Cardiac septum (tissue), 1 donor: Measurements from ENCODE around the gene C2. TPM values are rescaled to one million over a fixed set of nuclear protein-coding genes. Genes with fewer than 3 reads are reported as not detected.
"Not testable (repeated sequence)": the region's sequence is repeated elsewhere in the genome, so short reads cannot be mapped to it uniquely, and the experiment has no call there.

Source experiments
- DNase-seq: peaks from one replicate; pipeline ENCODE4 v3.0.0-alpha.2; 2020; ENCODE audit warnings: low spot score
- intact Hi-C: fragments of 100-400 bp; cut with DNase I; formaldehyde crosslinking; loops from one replicate; pipeline ENCODE4 v1.14.0; 2022
- total RNA-seq: library from RNA; stranded (reverse); fragmentation: NEBNext Ultra II Directional; extraction: Animal tissue kit (Norgen Biotek cat#: 25700); gene quantifications from one replicate; pipeline ENCODE4 v1.2.1, GENCODE V29; 2021
- donor health status: DM: no; HTN: no; CAD: no.

Gene C2
- total RNA-seq, 1 donor from 2014 or later, result 5.1 TPM

DNA sequence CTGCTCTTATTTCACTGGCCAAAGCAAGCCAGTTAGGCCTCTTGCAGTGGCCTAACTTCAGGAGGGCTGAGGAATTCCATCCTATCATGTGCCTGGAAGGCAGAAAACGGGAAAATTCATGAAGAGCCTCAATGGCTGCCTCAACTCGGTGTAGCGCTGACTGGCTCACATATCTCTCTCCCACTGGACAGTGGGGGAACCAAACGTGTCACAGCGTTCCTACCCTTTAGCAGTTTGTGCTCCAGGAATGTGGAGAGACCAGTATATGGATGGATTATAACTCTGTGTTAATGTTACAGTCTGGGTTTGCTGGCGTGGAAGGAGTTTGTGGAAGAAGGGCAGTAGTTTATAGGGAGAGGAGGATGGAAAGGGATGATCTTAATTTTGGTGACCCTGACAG lies 11.8 kb upstream of the C2 start:
- DNase-seq, result no peak
- intact Hi-C loops, result no loop called here

DNA sequence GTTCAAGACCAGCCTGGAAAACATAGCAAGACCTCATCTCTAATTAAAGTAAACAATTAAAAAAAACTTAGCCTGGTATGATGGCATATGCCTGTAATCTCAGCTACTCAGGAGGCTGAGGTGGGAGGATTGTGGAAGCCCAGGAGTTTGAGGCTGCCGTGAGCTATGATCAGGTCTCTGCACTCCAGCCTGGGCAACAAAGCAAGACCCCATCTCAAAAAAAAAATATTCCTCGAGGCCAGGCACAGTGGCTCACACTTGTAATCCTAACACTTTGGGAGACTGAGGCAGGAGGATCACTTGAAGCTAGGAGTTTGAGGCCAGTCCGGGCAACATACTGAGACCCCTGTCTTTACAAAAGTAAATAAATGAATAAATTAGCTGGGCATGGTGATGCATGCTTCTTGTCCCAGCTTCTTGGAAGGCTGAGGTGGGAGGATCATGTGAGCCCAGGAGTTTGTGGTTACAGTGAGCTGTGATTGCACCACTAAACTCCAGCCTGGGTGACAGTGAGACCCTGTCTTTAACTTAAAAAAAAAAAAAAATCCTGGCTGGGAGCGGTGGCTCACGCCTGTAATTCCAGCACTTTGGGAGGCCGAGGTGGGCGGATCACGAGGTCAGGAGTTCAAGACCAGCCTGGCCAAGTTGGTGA lies 9.3 kb upstream of the C2 start:
- DNase-seq, result no peak
- intact Hi-C loops, result no loop called here

DNA sequence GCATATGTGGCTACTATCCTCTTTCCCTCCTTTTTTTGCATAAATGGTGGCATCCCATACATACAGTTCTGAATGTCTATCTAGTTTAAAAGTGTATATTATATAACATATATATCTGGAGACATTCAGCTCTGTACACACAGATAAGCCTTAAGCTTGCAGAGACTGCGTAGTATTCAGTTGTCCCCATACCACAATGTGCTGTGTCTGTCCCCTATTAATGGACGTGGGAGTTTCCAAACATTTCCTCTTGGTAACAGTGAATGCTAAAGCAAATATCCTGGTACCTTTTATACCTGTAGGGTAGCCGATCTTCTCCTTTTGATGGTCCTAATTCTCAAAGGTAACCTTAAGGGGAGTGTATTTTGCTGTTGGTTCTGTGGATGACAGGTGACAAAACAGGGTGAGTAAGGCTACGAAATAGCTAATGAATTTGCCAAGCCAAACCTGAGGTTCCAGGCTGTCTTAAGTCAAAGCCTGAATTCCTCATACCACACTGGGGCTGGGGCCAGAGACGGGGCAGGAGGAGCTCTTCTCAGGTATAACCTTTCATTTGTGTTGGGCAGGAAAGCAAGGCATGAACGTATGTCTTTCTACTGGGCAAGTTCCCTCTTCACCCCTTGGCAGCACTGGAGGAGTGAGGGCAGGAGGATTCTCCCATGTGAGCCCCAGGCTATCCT lies 7.8 kb upstream of the C2 start:
- intact Hi-C loops, result no loop called here

GRCh38 chr6:31920811-31921210 lies 6.7 kb upstream of the C2 start:
- intact Hi-C loops, result no loop called here
- DNase-seq, result no peak

More for the DNA sequence above, 7.8 kb upstream of the C2 start:
- DNase-seq, result no peak

DNA sequence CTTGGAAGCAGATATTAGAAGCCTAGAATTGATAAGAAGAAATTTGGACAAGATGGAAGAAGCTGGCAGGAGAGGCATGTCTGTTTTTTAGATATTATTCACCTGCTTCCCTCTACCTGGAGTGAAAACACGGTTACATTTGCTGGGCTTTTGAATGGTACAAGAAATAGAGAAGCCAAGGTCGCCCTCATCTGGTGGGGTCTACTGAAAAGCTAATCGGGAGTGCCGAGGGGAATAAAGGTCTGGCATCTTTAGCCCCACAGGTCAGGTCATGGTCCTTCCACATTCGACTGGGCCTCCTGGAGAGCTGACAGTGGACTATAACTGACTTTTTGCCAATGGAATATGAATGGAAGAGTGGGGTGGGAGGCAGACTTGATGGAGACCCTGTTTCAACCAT lies 4.6 kb upstream of the C2 start:
- intact Hi-C loops, result no loop called here
- DNase-seq, result no peak

DNA sequence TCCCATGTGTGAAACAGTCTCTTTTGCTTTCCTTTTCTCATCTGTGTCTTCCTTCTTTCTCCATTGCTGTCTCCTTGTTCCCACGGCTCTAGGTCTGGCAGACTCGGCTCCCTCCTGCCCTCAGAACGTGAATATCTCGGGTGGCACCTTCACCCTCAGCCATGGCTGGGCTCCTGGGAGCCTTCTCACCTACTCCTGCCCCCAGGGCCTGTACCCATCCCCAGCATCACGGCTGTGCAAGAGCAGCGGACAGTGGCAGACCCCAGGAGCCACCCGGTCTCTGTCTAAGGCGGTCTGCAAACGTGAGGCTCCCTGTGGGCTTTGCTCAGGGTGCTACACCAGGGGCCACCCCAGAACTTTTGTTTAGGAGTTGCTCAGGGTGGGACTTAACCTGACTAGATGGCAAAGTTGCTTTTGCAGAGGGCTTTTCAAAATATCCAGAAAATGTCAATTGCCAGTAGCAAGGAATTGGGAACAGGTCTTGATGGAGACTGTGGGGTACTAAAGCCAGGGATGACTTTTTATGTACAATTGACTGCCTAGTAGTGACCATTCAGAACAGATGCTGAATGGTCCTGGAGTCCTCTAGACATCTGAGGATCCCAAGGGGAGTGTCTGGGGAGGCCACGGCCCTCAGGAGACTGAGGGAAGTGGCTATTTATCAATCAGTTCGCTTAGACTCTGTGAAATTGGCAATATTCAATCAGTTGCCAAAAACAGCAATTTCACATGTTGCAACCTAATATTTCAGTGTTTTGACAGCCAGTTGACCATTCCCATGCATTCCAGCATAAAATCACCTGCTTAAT lies 550 bp downstream of the C2 start:
- no peak for DNase-seq

GRCh38 chr6:31928672-31928939 lies 1.1 kb downstream of the C2 start:
- intact Hi-C loops, result no loop called here
- DNase-seq, result no peak

More for the DNA sequence above, 550 bp downstream of the C2 start:
- intact Hi-C loops, result no loop called here

DNA sequence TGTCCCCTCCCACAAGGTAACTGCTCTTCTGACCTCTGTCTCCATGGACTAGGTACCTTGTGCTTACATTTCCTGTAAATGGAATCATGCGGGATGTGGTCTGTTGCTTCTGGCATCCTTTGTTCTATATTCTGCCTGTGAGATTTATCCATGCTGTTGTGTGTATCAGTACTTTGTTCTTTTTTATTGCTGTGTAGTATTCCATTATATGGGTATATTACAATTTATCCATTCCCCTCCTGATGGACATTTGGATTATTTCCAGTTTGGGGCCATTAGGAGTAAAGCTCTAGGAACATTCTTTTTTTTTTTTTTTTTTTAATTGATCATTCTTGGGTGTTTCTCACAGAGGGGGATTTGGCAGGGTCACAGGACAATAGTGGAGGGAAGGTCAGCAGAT lies 3.4 kb downstream of the C2 start:
- no peak for DNase-seq
- intact Hi-C loops, result no loop called here

DNA sequence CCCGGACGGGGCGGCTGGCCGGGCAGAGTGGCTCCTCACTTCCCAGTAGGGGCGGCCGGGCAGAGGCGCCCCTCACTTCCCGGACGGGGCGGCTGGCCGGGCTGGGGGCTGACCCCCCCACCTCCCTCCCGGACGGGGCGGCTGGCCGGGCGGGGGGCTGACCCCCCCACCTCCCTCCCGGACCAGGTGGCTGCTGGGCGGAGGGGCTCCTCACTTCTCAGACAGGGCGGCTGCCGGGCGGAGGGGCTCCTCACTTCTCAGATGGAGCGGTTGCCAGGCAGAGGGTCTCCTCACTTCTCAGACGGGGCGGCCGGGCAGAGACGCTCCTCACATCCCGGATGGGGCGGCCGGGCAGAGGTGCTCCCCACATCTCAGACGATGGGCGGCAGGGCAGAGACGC lies 4.6 kb downstream of the C2 start:
- DNase-seq, intact Hi-C loops: not testable (repeated sequence)

DNA sequence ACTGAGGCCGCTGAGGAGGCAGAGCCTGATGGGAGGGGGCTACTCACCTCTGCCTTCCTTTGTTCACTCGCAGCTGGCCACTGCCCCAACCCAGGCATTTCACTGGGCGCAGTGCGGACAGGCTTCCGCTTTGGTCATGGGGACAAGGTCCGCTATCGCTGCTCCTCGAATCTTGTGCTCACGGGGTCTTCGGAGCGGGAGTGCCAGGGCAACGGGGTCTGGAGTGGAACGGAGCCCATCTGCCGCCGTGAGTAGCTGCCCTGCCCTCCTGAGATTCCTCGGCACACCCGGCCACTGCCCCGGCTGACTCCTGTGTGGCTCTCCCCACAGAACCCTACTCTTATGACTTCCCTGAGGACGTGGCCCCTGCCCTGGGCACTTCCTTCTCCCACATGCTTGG lies 6.0 kb downstream of the C2 start:
- no peak for DNase-seq
- intact Hi-C loops, result no loop called here

DNA sequence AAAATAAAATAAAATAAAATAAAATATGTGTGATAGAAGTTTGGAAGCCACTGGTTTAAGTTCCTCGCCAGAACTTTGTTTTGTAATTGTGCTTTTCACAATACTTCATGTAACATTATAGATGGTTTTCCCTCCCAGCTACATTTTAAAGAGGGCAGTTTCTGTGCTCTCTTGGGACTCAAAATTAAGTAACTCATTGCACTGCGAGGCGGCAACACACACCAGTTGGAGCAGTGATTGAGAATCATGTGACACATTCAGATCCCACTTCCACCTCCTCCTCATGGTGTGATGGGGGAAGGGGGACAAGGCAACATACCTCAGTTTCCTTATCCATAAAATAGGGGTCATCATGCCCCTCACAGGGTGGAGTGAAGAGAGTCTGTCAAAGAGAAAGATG lies 7.5 kb downstream of the C2 start:
- no peak for DNase-seq
- intact Hi-C loops, result no loop called here

DNA sequence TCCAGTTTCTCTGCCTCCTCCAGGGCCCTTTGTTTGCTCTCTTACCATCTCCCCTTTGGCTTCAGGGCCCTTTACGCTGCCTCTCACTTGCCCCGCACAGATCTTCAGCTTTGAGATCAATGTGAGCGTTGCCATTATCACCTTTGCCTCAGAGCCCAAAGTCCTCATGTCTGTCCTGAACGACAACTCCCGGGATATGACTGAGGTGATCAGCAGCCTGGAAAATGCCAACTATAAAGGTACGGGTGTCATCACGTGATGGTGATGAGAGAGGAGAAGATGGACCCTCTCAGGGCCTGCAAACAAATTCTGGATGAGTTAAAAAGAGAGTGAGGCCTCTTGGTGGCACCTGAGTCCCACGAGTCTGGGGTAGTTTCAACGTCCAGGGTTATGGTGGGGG lies 8.3 kb downstream of the C2 start:
- no peak for DNase-seq
- intact Hi-C loops, result no loop called here

DNA sequence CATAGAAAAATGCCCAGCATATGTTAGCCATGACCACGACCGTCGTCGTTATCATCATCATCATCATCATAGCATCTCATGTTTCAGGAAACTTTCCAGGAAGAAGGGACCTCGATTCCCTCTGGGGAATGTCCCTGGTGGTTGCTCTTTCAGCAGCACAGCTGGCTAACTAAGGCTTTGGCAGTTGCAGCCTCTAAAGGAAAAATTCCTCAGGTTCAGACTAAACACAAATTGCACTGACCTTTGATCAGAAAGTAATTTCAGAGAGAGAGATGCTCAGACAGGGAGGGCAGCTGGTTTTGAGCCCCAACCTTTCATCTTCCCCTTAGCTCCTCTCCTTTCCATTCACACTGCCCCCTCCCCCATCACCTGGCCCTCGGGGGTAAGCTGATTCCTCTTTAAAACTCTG lies 12.7 kb downstream of the C2 start:
- intact Hi-C loops, result no loop called here
- no peak for DNase-seq

- intact Hi-C loops, result no loop called here
These were observed 16.2 kb downstream of the C2 start for GRCh38 chr6:31943742-31944141.

GRCh38 chr6:31945154-31945506 lies 17.6 kb downstream of the C2 start:
- intact Hi-C loops, result no loop called here

More at GRCh38 chr6:31943742-31944141, 16.2 kb downstream of the C2 start:
- no peak for DNase-seq

DNA sequence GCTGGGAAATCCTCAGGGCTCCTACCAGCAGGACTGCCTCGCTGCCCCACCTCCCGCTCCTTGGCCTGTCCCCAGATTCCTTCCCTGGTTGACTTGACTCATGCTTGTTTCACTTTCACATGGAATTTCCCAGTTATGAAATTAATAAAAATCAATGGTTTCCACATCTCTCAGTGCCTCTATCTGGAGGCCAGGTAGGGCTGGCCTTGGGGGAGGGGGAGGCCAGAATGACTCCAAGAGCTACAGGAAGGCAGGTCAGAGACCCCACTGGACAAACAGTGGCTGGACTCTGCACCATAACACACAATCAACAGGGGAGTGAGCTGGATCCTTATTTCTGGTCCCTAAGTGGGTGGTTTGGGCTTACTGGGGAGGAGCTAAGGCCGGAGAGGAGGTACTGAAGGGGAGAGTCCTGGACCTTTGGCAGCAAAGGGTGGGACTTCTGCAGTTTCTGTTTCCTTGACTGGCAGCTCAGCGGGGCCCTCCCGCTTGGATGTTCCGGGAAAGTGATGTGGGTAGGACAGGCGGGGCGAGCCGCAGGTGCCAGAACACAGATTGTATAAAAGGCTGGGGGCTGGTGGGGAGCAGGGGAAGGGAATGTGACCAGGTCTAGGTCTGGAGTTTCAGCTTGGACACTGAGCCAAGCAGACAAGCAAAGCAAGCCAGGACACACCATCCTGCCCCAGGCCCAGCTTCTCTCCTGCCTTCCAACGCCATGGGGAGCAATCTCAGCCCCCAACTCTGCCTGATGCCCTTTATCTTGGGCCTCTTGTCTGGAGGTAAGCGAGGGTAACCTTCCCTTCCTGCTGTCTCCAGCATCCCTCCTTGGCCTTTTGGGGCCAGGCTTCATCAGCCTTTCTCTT lies 18.2 kb downstream of the C2 start, which contains the start of gene CFB:
TSS of gene CFB (plus strand) at position 589 of the 863 bp plus-strand sequence. CDS start at position 716, 127 bp downstream.
- intact Hi-C loops, result no loop called here
- no peak for DNase-seq

More at GRCh38 chr6:31945154-31945506, 17.6 kb downstream of the C2 start:
- no peak for DNase-seq

- intact Hi-C loops, result no loop called here
- no peak for DNase-seq
These were observed 18.9 kb downstream of the C2 start for GRCh38 chr6:31946370-31946885.

GRCh38 chr6:31947070-31947675 lies 19.7 kb downstream of the C2 start:
- intact Hi-C loops, result no loop called here
- DNase-seq, result no peak

GRCh38 chr6:31947864-31948263 lies 20.3 kb downstream of the C2 start:
- DNase-seq, result no peak
- intact Hi-C loops, result no loop called here
